Endothelial cell of umbilical vein (primary cell): ENCODE data around the gene RNF19B. TPM values are rescaled to one million over a fixed set of nuclear protein-coding genes. Genes with fewer than 3 reads are reported as not detected.

Experiments
- BruUV-seq: library from RNA; stranded (reverse); fragments of 400-500 nt; replicated peaks from 2 replicates; lab custom pipeline; 2021; lab: Mats Ljungman, UMichigan
- CTCF ChIA-PET: fragments of 300-600, 350-600 bp; sonication (Branson Sonifier 250); formaldehyde crosslinking; loops from one replicate; lab custom pipeline; 2021; ENCODE audit warnings: antibody characterized with exemption, inconsistent platforms; lab: Charles Lee
- POLR2A ChIA-PET: fragments of 300-600, 350-600 bp; sonication (Branson Sonifier 250); formaldehyde crosslinking; loops from one replicate; lab custom pipeline; 2021; ENCODE audit warnings: antibody characterized with exemption, inconsistent platforms; lab: Charles Lee
- DNase-seq: peaks from one replicate; pipeline ENCODE4 v3.0.0-alpha.2; 2011; ENCODE audit warnings: low read depth, low spot score
- FAIRE-seq: peaks from 2 replicates; lab custom pipeline; 2011; peaks lifted over from hg19 to GRCh38; lab: Jason Lieb, UNC
- H2AFZ ChIP-seq: 2 replicates; pipeline ENCODE4 v1.6.0; 2012; ENCODE audit warnings: low read depth, low read length, control low read depth, inconsistent platforms
- H3K27ac ChIP-seq: 2 replicates; pipeline ENCODE4 v1.5.1; 2011; ENCODE audit warnings: low read depth, mild to moderate bottlenecking, control low read depth, low read length, moderate library complexity; ENCODE audit not compliant: insufficient read depth
- H3K27me3 ChIP-seq, 2 experiments: 2 replicates each; pipeline versions ENCODE4 v1.6.0 to v1.6.1; 2011; ENCODE audit warnings: low read length in 2 of 2, mixed read lengths in 1 of 2; ENCODE audit not compliant: control insufficient read depth in 2 of 2, insufficient read depth in 2 of 2
- H3K36me3 ChIP-seq, 2 experiments: 2 replicates in 1 of 2; 3 replicates in 1 of 2; pipeline ENCODE4 v1.5.1; 2011; ENCODE audit warnings: low read length in 2 of 2, mild to moderate bottlenecking in 1 of 2, moderate library complexity in 1 of 2; ENCODE audit not compliant: control insufficient read depth in 2 of 2, insufficient read depth in 2 of 2; ENCODE audit errors: extremely low read depth in 1 of 2
- H3K4me1 ChIP-seq: 3 replicates; pipeline ENCODE4 v1.5.1; 2011; ENCODE audit warnings: mild to moderate bottlenecking, low read length; ENCODE audit not compliant: control insufficient read depth, insufficient read depth; ENCODE audit errors: extremely low read depth
- H3K4me2 ChIP-seq: 2 replicates; pipeline ENCODE4 v1.6.1; 2011; ENCODE audit warnings: low read length, control low read depth, mixed read lengths; ENCODE audit not compliant: insufficient read depth
- H3K4me3 ChIP-seq, 3 experiments: fragments of 200-600 bp in 1 of 3; sonication (generic), shearing (Covaris generic) in 1 of 3; replicated peaks in 1 of 3; 2 replicates each; pipeline ENCODE4 v1.5.1; 2011 to 2016; ENCODE audit warnings: control low read depth in 3 of 3, low read length in 3 of 3, mild to moderate bottlenecking in 2 of 3, inconsistent platforms in 1 of 3, low read depth in 1 of 3, moderate library complexity in 1 of 3; ENCODE audit not compliant: insufficient read depth in 1 of 3
- H3K79me2 ChIP-seq: 2 replicates; pipeline ENCODE4 v1.6.0; 2012; ENCODE audit warnings: low read length, inconsistent platforms; ENCODE audit not compliant: control insufficient read depth, insufficient read depth
- H3K9ac ChIP-seq: replicated peaks from 2 replicates; pipeline ENCODE3; 2011; ENCODE audit warnings: low read length, control low read depth; ENCODE audit not compliant: insufficient read depth; ENCODE audit errors: extremely low read depth
- H3K9me1 ChIP-seq: replicated peaks from 3 replicates; pipeline ENCODE4 v1.6.0; 2011; ENCODE audit warnings: mild to moderate bottlenecking, low read length; ENCODE audit not compliant: control insufficient read depth, insufficient read depth; ENCODE audit errors: extremely low read depth
- H3K9me3 ChIP-seq: replicated peaks from 2 replicates; pipeline ENCODE4 v1.5.1; 2012; ENCODE audit warnings: low read length, inconsistent platforms; ENCODE audit not compliant: control insufficient read depth, insufficient read depth
- H4K20me1 ChIP-seq: replicated peaks from 2 replicates; pipeline ENCODE3; 2011; ENCODE audit warnings: mild to moderate bottlenecking, low read length; ENCODE audit not compliant: control insufficient read depth, insufficient read depth; ENCODE audit errors: extremely low read depth
- EZH2 ChIP-seq: IDR thresholded peaks from 2 replicates; pipeline ENCODE4 v1.6.1; 2012; ENCODE audit warnings: borderline replicate concordance, low read depth, mild to moderate bottlenecking, moderate library complexity, low read length, inconsistent platforms; ENCODE audit not compliant: severe bottlenecking
- FOS ChIP-seq: IDR thresholded peaks from 2 replicates; pipeline ENCODE4 v1.6.1; 2011; ENCODE audit warnings: mild to moderate bottlenecking, low read length, moderate library complexity, borderline replicate concordance; ENCODE audit not compliant: insufficient read depth
- GATA2 ChIP-seq: IDR thresholded peaks from 2 replicates; pipeline ENCODE4 v1.7.0; 2011; ENCODE audit warnings: low read depth, mild to moderate bottlenecking, moderate library complexity, mixed read lengths, low read length; ENCODE audit not compliant: insufficient read length, insufficient read depth
- JUN ChIP-seq: IDR thresholded peaks from 2 replicates; pipeline ENCODE4 v1.6.1; 2011; ENCODE audit warnings: borderline replicate concordance, low read depth; ENCODE audit not compliant: insufficient read length, insufficient read depth
- MYC ChIP-seq: IDR thresholded peaks from one replicate; pipeline ENCODE4 v1.6.1; 2011; ENCODE audit warnings: mild to moderate bottlenecking, low read depth, low read length
- POLR2A ChIP-seq: IDR thresholded peaks from 2 replicates; pipeline ENCODE4 v1.6.1; 2012; ENCODE audit warnings: low read depth, mild to moderate bottlenecking, control low read depth, low read length
- POLR2AphosphoS5 ChIP-seq: IDR thresholded peaks from 2 replicates; pipeline ENCODE4 v1.6.1; 2012; ENCODE audit warnings: low read depth, mild to moderate bottlenecking, control low read depth, low read length, moderate library complexity; ENCODE audit not compliant: insufficient read depth
- dilution Hi-C: fragments of 300-500 bp; cut with MboI; formaldehyde crosslinking; loops from one replicate; pipeline ENCODE4 v1.15.0; 2019; ENCODE audit warnings: low sequenced_read_pairs; ENCODE audit not compliant: extremely low pct_ligation_motif_present
- intact Hi-C: fragments of 100-400 bp; cut with micrococcal nuclease; formaldehyde crosslinking; loops from one replicate; pipeline ENCODE4 v1.10.0; 2022
- polyA plus RNA-seq, 4 experiments: library from polyadenylated mRNA; depleted of rRNA in 3 of 4; stranded (reverse) in 3 of 4; unstranded in 1 of 4; fragments of >200 nt; gene quantifications; 2 replicates each; pipeline versions ENCODE4 v1.2.1 to v1.2.3, GENCODE V29; 2011 to 2012; ENCODE audit warnings: missing spikeins in 1 of 4
- total RNA-seq: library from RNA; stranded (reverse); gene quantifications from 2 replicates; pipeline ENCODE4 v1.2.3, GENCODE V29; 2021
- TF ChIP-seq, protein P1 (sequence below): IDR thresholded peaks from 2 replicates; pipeline ENCODE4 v1.6.1; 2011; ENCODE audit not compliant: insufficient read depth, insufficient read length
- TF ChIP-seq, protein P2 (sequence below), 2 donors: IDR thresholded peaks; 1 replicate in 1 of 2; 2 replicates in 1 of 2; pipeline ENCODE4 v1.5.1; 2011; ENCODE audit warnings: low read length in 2 of 2, mild to moderate bottlenecking in 2 of 2, moderate library complexity in 2 of 2, control low read depth in 1 of 2, inconsistent platforms in 1 of 2, low read depth in 1 of 2; ENCODE audit not compliant: insufficient read depth in 1 of 2; ENCODE audit errors: extremely low read depth in 1 of 2

The RNF19B gene
- total and polyA plus RNA-seq, 2 donors (not counting 3 experiments of a cell fraction or from before 2014, with no cell fraction given), result 19.2 to 25.6 TPM

DNA sequence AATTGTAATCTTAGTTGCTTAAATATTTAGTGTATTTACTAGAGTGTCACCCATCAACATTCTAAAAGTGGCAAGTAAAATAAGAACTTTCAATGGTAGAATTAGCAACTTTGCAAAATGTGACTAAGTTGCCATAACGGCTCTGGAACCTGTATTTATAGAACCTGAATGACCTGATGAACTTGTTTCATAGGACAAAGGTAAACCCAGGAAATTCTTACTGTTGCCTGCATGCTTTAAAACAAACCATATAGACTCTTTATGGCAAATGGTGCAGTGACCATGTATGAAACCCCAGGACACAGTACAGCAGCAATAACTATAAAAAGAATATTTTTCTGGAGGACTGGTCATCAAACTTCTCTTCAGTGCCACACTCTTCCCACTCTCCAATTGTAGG lies 49.2 kb upstream of the RNF19B start:
- dilution Hi-C loops, result no loop called here
- BruUV-seq, result no TSS peak
- no peaks in the 10 kb centered on the region for H3K27me3 ChIP-seq
- no peaks in the 10 kb centered on the region for H4K20me1 ChIP-seq
- H3K9ac ChIP-seq, result no peak overlapping the region
- intact Hi-C loops, result no loop called here
- no peaks in the 10 kb centered on the region for H3K9me3 ChIP-seq
- peaks cover 6 to 11% of the 10 kb centered on the region in 2 experiments for H3K36me3 ChIP-seq
- FAIRE-seq (no peak), DNase-seq (no peak)
- H3K9me1 ChIP-seq, result no peaks in the 10 kb centered on the region
- no peak overlapping the region for H3K4me2 ChIP-seq
- ChIA-PET POLR2A (no interaction called here), CTCF (interaction anchor here (3.4 kb wide), 1 partner anchor 80 kb away, joined by 17 read pairs; no protein-coding TSS in a partner anchor)
- no peaks in the 10 kb centered on the region for H3K4me1 ChIP-seq
- H2AFZ ChIP-seq, result no peak overlapping the region
- H3K4me3 ChIP-seq, result no peak overlapping the region
- H3K79me2 ChIP-seq, result no peaks in the 10 kb centered on the region
- H3K27ac ChIP-seq, result no peak overlapping the region
- no peak for TF ChIP-seq EZH2
- no peak for TF ChIP-seq GATA2
- no peak for TF ChIP-seq POLR2AphosphoS5
- TF ChIP-seq, protein P1, sequence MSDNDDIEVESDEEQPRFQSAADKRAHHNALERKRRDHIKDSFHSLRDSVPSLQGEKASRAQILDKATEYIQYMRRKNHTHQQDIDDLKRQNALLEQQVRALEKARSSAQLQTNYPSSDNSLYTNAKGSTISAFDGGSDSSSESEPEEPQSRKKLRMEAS, result no peak
- TF ChIP-seq, protein P2, sequence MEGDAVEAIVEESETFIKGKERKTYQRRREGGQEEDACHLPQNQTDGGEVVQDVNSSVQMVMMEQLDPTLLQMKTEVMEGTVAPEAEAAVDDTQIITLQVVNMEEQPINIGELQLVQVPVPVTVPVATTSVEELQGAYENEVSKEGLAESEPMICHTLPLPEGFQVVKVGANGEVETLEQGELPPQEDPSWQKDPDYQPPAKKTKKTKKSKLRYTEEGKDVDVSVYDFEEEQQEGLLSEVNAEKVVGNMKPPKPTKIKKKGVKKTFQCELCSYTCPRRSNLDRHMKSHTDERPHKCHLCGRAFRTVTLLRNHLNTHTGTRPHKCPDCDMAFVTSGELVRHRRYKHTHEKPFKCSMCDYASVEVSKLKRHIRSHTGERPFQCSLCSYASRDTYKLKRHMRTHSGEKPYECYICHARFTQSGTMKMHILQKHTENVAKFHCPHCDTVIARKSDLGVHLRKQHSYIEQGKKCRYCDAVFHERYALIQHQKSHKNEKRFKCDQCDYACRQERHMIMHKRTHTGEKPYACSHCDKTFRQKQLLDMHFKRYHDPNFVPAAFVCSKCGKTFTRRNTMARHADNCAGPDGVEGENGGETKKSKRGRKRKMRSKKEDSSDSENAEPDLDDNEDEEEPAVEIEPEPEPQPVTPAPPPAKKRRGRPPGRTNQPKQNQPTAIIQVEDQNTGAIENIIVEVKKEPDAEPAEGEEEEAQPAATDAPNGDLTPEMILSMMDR (IDR thresholded peaks at IDR 0.05; ENCODE audit: extremely low read depth in 1 of 2, insufficient read depth in 1 of 2, low read depth in 1 of 2, low read length in 2 of 2), result no peak
- TF ChIP-seq MYC, result no peak
- no peak for TF ChIP-seq FOS
- TF ChIP-seq JUN, result no peak
- no peak for TF ChIP-seq POLR2A
